DND-41 (cell line): ENCODE data around the gene TASOR2.

Experiments
- ATAC-seq: fragments of 200-7000 bp; cut with Tn5 transposase; 3 replicates; pipeline ENCODE4 v1.9.1; 2021; ENCODE audit warnings: low read depth; ENCODE audit not compliant: insufficient read depth
- DNase-seq: peaks from one replicate; pipeline ENCODE4 v3.0.0-alpha.2; 2020
- H2AFZ ChIP-seq: 2 replicates; pipeline ENCODE4 v1.6.0; 2012; ENCODE audit warnings: low read depth, low read length
- H3K27ac ChIP-seq: 2 replicates; pipeline ENCODE4 v1.5.1; 2012; ENCODE audit warnings: low read length, inconsistent platforms
- H3K27me3 ChIP-seq: fragments of 200-600 bp; sonication (generic); 2 replicates; pipeline ENCODE4 v1.6.0; 2012; ENCODE audit warnings: low read length, mild to moderate bottlenecking, inconsistent platforms; ENCODE audit not compliant: insufficient read depth, poor library complexity
- H3K36me3 ChIP-seq: 2 replicates; pipeline ENCODE4 v1.5.1; 2012; ENCODE audit warnings: low read length, inconsistent platforms; ENCODE audit not compliant: insufficient read depth
- H3K4me1 ChIP-seq: 2 replicates; pipeline ENCODE4 v1.5.1; 2012; ENCODE audit warnings: mild to moderate bottlenecking, low read length; ENCODE audit not compliant: insufficient read depth
- H3K4me2 ChIP-seq: 2 replicates; pipeline ENCODE4 v1.6.0; 2012; ENCODE audit warnings: mild to moderate bottlenecking, moderate library complexity, low read length, inconsistent platforms; ENCODE audit not compliant: insufficient read depth
- H3K4me3 ChIP-seq, 2 experiments: fragments of 200-600 bp in 1 of 2; shearing (Covaris generic) in 1 of 2; 2 replicates each; pipeline ENCODE4 v1.5.1; 2012 to 2016; ENCODE audit warnings: inconsistent platforms in 2 of 2, low read length in 2 of 2, mild to moderate bottlenecking in 2 of 2, low read depth in 1 of 2, moderate library complexity in 1 of 2
- H3K79me2 ChIP-seq: 2 replicates; pipeline ENCODE4 v1.6.0; 2012; ENCODE audit warnings: low read length, inconsistent platforms; ENCODE audit not compliant: insufficient read depth
- H3K9ac ChIP-seq: 2 replicates; pipeline ENCODE4 v1.6.0; 2012; ENCODE audit warnings: low read depth, mild to moderate bottlenecking, inconsistent platforms, low read length, moderate library complexity
- H3K9me3 ChIP-seq: 2 replicates; pipeline ENCODE4 v1.5.1; 2012; ENCODE audit warnings: low read length, moderate library complexity, mild to moderate bottlenecking, inconsistent platforms; ENCODE audit not compliant: insufficient read depth, severe bottlenecking
- H4K20me1 ChIP-seq: 2 replicates; pipeline ENCODE4 v1.6.0; 2012; ENCODE audit warnings: low read length; ENCODE audit not compliant: insufficient read depth
- EZH2 ChIP-seq: IDR thresholded peaks from 3 replicates; pipeline ENCODE4 v1.6.1; 2012; ENCODE audit warnings: borderline replicate concordance, low read depth, mild to moderate bottlenecking, moderate library complexity, low read length, inconsistent platforms; ENCODE audit not compliant: severe bottlenecking
- TF ChIP-seq, protein P1 (sequence below): IDR thresholded peaks from 2 replicates; pipeline ENCODE4 v1.5.1; 2012; ENCODE audit warnings: borderline replicate concordance, low read length, moderate library complexity, mild to moderate bottlenecking; ENCODE audit not compliant: poor library complexity, severe bottlenecking; ENCODE audit errors: extremely low read depth

TASOR2 gene

DNA sequence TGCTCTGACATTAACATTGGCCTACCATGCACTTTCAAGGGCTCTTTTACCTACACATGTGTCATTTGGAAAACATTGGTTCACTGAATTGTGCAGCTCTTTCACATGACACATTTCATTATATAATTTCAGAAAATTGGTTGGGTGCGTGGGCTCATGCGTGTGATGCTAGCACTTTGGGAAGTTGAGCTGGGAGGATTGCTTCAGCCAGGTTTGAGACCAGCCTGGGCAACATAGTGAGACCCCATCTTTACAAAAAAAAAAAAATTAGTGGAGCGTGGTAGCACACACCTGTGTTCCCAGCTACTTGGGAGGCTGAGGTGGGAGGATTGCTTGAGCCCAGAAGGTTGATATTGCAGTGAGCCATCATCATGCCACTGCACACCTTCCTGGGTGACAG is 3.9 kb downstream of the TASOR2 start:
- no peak for ATAC-seq
- Histone ChIP-seq H3K9me3 (no peaks in the 10 kb centered on the region), H4K20me1 (peaks cover 62% of the 10 kb centered on the region; the same call in 1 of the 2 replicates), H3K79me2 (peaks cover 90% of the 10 kb centered on the region), H2AFZ (no peak overlapping the region), H3K27ac (no peak overlapping the region), H3K36me3 (no peaks in the 10 kb centered on the region; the same call in none of the 2 replicates), H3K4me1 (peaks cover 37% of the 10 kb centered on the region), H3K4me3 (no peak overlapping the region), H3K4me2 (peak overlapping the region; percentile 36; the same call in 1 of the 2 replicates), H3K27me3 (no peaks in the 10 kb centered on the region), H3K9ac (no peak overlapping the region)
- TF ChIP-seq EZH2: no peak
- TF ChIP-seq, protein P1, sequence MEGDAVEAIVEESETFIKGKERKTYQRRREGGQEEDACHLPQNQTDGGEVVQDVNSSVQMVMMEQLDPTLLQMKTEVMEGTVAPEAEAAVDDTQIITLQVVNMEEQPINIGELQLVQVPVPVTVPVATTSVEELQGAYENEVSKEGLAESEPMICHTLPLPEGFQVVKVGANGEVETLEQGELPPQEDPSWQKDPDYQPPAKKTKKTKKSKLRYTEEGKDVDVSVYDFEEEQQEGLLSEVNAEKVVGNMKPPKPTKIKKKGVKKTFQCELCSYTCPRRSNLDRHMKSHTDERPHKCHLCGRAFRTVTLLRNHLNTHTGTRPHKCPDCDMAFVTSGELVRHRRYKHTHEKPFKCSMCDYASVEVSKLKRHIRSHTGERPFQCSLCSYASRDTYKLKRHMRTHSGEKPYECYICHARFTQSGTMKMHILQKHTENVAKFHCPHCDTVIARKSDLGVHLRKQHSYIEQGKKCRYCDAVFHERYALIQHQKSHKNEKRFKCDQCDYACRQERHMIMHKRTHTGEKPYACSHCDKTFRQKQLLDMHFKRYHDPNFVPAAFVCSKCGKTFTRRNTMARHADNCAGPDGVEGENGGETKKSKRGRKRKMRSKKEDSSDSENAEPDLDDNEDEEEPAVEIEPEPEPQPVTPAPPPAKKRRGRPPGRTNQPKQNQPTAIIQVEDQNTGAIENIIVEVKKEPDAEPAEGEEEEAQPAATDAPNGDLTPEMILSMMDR: no peak
- DNase-seq: no peak

DNA sequence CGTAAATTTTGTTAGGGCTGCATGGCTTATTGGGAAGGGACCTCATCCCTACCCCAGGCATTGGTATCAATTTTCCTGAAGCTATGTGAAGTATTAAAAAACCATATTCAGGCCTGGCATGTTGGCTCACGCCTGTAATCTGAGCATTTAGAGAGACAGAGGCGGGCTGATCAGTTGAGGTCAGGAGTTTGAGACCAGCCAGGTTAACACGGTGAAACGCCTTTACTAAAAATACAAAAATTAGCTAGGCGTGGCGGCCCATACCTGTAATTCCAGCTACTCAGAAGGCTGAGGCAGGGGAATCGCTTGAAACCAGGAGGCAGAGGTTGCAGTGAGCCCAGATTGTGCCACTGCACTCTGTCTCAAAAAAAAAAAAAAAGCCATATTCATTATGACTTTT is 7.1 kb downstream of the TASOR2 start:
- Histone ChIP-seq H3K36me3 (no peaks in the 10 kb centered on the region; the same call in 1 of the 2 replicates), H2AFZ (no peak overlapping the region), H3K4me3 (no peak overlapping the region), H3K27ac (no peak overlapping the region), H3K4me2 (no peak overlapping the region), H4K20me1 (peaks cover 77% of the 10 kb centered on the region), H3K27me3 (no peaks in the 10 kb centered on the region), H3K79me2 (peaks cover 100% of the 10 kb centered on the region), H3K4me1 (peaks cover 17% of the 10 kb centered on the region; the same call in 1 of the 2 replicates), H3K9ac (no peak overlapping the region), H3K9me3 (no peaks in the 10 kb centered on the region)
- TF ChIP-seq EZH2: no peak
- TF ChIP-seq, protein P1: no peak
- ATAC-seq (no peak), DNase-seq (no peak)

DNA sequence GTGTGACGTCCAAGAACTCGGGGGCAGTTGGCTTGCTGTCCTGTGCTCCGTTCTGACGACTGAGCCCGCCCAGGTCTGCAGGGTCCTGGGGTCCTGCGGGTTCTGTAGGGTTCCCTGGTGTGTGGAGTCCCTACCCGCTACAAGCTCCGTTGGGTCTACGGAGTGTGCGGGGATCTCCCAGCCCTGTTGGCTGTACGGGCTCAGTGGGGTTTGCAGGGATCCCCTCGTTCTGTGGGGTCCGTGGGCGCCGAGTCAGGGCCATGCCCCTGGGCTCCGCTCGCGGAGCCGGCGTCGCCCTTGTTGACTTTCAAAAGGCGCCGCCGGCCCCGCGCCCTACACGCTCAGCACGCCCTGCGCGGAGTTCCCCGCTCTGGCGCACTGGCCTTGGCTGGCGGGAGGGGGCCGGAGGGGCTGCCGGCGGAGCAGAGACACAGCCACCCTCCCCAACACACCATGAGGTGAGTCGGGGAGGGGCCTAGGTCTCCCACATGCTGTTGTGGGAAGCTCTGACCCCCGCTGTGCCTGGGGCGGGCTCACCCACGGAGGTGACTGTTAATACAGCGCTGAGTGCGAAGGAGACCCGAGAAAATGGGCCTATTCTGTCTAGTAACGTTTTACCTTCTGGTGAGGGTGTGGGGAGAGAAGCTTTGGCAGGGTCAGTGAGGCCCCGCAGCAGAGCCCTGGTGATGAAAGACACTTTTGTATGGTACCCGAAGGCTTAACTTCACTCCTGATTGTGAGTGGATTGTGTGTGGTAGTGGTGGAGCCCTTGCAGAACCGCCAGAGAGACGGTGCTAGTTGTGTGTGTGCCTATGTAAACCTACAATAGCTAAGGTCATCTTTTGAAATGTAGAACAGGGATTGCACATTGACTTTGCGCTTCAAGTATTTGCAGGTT is 8.1 kb downstream of the TASOR2 start:
- no peak overlapping the region for H3K27ac ChIP-seq
- peaks cover 8% of the 10 kb centered on the region; the same call in 1 of the 2 replicates for H3K4me1 ChIP-seq

More for the DNA sequence above, 8.1 kb downstream of the TASOR2 start:
- TF ChIP-seq, protein P1: no peak
- no peak for TF ChIP-seq EZH2
- H3K79me2 ChIP-seq: peaks cover 100% of the 10 kb centered on the region
- H4K20me1 ChIP-seq: peaks cover 79% of the 10 kb centered on the region
- H2AFZ ChIP-seq: no peak overlapping the region
- no peaks in the 10 kb centered on the region; the same call in 1 of the 2 replicates for H3K36me3 ChIP-seq
- no peak overlapping the region for H3K9ac ChIP-seq
- ATAC-seq (peak; percentile 42; the same call in 1 of the 3 replicates), DNase-seq (no peak)
- no peaks in the 10 kb centered on the region for H3K27me3 ChIP-seq
- H3K9me3 ChIP-seq: no peaks in the 10 kb centered on the region
- H3K4me3 ChIP-seq: no peak overlapping the region
- H3K4me2 ChIP-seq: no peak overlapping the region
